Ectodermal cell (in vitro differentiated cells): Measurements from ENCODE around the gene GRIK5.
A peak's percentile ranks its signal among the peaks of the same experiment; 100 is the strongest.

Experiments used
- H3K27ac ChIP-seq: 2 replicates; pipeline ENCODE4 v1.7.0; 2013; ENCODE audit warnings: mild to moderate bottlenecking, low read depth, low read length; ENCODE audit not compliant: insufficient read depth, poor library complexity, severe bottlenecking
- H3K27me3 ChIP-seq: 2 replicates; pipeline ENCODE4 v1.7.0; 2013; ENCODE audit warnings: mild to moderate bottlenecking, low read length; ENCODE audit not compliant: insufficient read depth, control insufficient read depth, poor library complexity, severe bottlenecking
- H3K36me3 ChIP-seq: one replicate; pipeline ENCODE4 v1.7.0; 2013; ENCODE audit warnings: low read length; ENCODE audit not compliant: control insufficient read depth, insufficient read depth
- H3K4me1 ChIP-seq: one replicate; pipeline ENCODE4 v1.7.0; 2013; ENCODE audit warnings: low read length; ENCODE audit not compliant: control insufficient read depth, insufficient read depth
- H3K4me3 ChIP-seq: 2 replicates; pipeline ENCODE4 v1.7.0; 2013; ENCODE audit warnings: low read depth, low read length, control low read depth; ENCODE audit not compliant: insufficient read depth
- H3K9me3 ChIP-seq: 2 replicates; pipeline ENCODE4 v1.7.0; 2013; ENCODE audit warnings: mild to moderate bottlenecking, low read length, moderate library complexity; ENCODE audit not compliant: control insufficient read depth
- WGBS, 2 experiments: methylation state at CpG; one replicate each; pipeline ENCODE4 v1.1.7; 2013; ENCODE audit warnings: missing lambda C conversion rate in 2 of 2; 5-methylcytosine and 5-hydroxymethylcytosine counted together

Gene GRIK5

DNA sequence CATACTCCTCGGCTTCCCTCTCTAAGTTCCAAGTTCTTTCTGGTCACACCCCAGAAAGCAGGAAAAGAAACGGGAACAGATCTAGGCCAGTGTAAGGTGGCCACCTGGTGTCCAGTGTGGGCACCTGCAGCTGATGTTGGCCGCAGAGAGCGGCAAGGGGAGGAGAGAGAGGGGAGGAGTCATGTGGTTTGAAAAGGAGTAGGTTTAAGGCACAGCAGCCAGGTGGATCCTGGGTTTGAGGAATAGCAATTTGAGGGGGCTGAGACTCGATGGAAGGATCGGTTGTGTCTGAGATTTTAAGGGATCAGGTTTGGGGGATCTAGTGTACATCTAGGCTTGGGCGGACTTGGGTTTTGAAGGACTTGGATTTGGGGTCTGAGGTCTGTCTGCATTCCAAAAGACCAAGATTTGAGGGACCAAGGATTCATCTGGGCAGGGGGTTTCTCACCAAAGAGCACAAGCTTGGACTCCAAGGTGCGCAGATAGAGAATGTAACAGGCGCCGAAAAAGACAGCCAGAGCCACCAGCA lies 112.1 kb downstream of the GRIK5 start:
- H3K27ac ChIP-seq = peak overlapping the region; percentile 36
- H3K27me3 ChIP-seq = no peaks in the 10 kb centered on the region
- WGBS, 2 experiments = 15 to 18% methylated on average over 10 of the region's 10 CpGs
- peak overlapping the region; percentile 93 for H3K4me3 ChIP-seq
- no peaks in the 10 kb centered on the region for H3K36me3 ChIP-seq
- peaks cover 10% of the 10 kb centered on the region for H3K4me1 ChIP-seq
- H3K9me3 ChIP-seq = no peaks in the 10 kb centered on the region

DNA sequence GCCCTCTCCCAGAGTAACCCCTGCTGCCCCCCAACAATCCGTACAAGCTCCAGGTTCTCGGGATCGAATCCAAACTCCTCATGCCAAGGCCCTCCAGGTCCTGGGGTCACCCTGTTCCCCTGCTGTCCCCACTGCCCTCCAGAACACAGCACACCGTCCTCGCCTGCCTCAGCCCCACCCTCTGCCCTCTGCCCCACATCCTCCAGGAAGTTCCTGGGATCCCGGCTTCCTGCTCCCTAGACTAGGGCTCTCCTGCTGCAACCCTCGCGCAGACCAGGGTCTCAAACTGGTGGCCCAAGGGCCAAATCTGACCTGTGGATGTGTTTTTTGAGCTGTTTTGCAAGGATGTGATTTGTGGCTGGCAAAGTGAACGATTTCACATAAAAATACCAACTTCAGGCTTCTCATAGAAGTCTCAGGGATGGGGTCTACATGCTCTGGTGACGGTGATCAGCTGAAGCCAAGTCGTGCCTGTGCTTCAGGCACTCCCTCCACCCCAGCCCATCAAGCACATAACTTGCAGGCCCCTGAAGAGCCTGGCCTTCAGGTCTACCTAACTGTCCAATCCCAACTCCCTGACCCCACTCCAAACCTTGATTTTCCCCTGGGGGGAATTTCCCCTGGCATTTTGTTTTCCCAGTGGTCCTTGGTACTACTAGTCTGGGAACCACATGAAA lies 112.7 kb downstream of the GRIK5 start:
- no peak overlapping the region for H3K27ac ChIP-seq
- no peaks in the 10 kb centered on the region for H3K9me3 ChIP-seq
- no peak overlapping the region for H3K4me3 ChIP-seq
- no peaks in the 10 kb centered on the region for H3K27me3 ChIP-seq
- WGBS, 2 experiments = 90 to 91% methylated on average over 11 of the region's 11 CpGs
- H3K36me3 ChIP-seq = no peaks in the 10 kb centered on the region
- H3K4me1 ChIP-seq = peaks cover 10% of the 10 kb centered on the region

DNA sequence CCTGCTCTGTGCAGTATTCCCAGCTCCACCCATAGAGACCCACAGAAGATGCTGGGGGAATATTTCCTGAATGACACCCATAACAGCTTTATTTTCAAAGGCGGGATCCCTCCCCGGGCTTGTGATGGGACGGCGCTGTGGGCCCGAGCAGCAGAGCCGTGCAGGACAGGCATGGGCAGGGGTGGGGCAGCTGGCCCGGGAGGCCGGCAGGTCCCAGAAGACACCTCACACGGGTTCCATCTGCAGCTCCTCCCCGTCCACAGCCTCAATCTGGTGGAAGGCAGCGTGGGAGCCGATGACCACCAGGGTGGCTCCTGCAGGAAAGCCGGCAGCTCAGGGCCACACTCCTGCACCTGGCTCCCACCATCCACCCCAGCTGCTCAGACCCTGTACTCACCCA lies 113.4 kb downstream of the GRIK5 start:
- 93 to 95% methylated on average over 13 of the region's 13 CpGs for WGBS, 2 experiments
- H3K4me3 ChIP-seq = no peak overlapping the region

DNA sequence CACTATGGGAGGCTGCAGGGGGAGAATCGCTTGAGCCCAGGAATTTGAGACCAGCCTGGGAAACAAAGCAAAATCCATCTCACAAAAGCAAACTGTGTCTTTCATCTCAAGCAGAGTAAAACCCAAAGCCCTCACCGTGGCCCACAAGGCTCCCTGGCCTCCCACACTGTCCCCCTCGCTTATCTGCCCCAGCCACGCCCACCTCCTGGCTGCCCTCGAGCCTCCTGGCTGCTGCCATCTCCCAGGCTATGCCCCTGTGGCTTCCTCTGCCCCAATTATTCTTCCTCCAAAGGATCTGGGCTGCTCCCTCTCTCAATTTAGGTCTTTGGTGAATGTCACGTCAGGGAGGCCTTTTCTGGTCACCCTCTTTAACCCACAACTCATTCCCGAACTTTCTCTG lies 114.5 kb downstream of the GRIK5 start:
- Histone ChIP-seq H3K27me3 (no peaks in the 10 kb centered on the region), H3K4me3 (no peak overlapping the region), H3K4me1 (peaks cover 10% of the 10 kb centered on the region), H3K27ac (no peak overlapping the region), H3K9me3 (no peaks in the 10 kb centered on the region), H3K36me3 (no peaks in the 10 kb centered on the region)
- WGBS, 2 experiments = 80 to 84% methylated on average over 7 of the region's 7 CpGs

More for the DNA sequence above, 113.4 kb downstream of the GRIK5 start:
- H3K4me1 ChIP-seq = peaks cover 10% of the 10 kb centered on the region
- H3K27me3 ChIP-seq = no peaks in the 10 kb centered on the region
- no peaks in the 10 kb centered on the region for H3K36me3 ChIP-seq
- no peak overlapping the region for H3K27ac ChIP-seq
- no peaks in the 10 kb centered on the region for H3K9me3 ChIP-seq

DNA sequence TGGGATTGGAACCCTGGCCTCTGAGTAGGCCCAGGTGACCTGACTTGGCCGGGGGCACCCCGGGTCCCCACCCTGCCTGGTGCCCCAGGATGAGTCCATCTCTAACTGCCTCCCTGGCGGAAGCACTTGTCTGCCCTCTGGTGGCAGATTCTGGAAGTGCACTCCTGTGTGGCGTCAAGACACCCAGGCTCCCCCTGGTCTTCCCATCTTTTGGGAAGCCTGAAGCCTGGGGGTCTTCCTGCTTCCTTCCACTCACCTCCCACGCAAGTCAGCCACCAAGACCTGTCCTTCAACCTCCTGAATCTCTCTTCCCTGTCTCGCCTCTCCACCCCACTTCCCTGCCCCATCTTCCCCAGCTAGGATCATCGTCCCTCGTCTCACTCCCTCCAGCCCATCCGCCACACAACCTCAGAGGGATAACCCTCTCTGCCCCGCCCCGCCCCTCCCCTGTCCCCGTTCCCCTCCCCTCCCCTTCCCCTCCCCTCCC lies 118.3 kb downstream of the GRIK5 start:
- no peak overlapping the region for H3K27ac ChIP-seq
- no peaks in the 10 kb centered on the region for H3K9me3 ChIP-seq
- H3K27me3 ChIP-seq = peaks cover 4% of the 10 kb centered on the region
- WGBS, 2 experiments = 8 to 10% methylated on average over 9 of the region's 12 CpGs
- no peaks in the 10 kb centered on the region for H3K36me3 ChIP-seq
- H3K4me3 ChIP-seq = no peak overlapping the region
- no peaks in the 10 kb centered on the region for H3K4me1 ChIP-seq
